ENCODE measurements around the gene SPATA46. TPM values are rescaled to one million over a fixed set of nuclear protein-coding genes. Genes with fewer than 3 reads are reported as not detected.

The SPATA46 gene
- total RNA-seq, 1 donor from 2014 or later: not detected

- peak; percentile 49 for ATAC-seq
- DNase-seq (ENCODE audit: low spot score): no peak
Measured at GRCh38 chr1:162391790-162392563, 15.3 kb upstream of the SPATA46 start.

- DNase-seq (ENCODE audit: low spot score) (no peak), ATAC-seq (no peak)
Measured at GRCh38 chr1:162390396-162391185, 13.9 kb upstream of the SPATA46 start.

- no peak for DNase-seq (ENCODE audit: low spot score)
- peak; percentile 8 for ATAC-seq
Measured at GRCh38 chr1:162389971-162390370, 13.3 kb upstream of the SPATA46 start.

- DNase-seq (ENCODE audit: low spot score): no peak
Measured at GRCh38 chr1:162389021-162389818, 12.6 kb upstream of the SPATA46 start.

GRCh38 chr1:162388615-162389014, 12.0 kb upstream of the SPATA46 start:
- ATAC-seq: peak; percentile 84

More at GRCh38 chr1:162389021-162389818, 12.6 kb upstream of the SPATA46 start:
- ATAC-seq: peak; percentile 11

GRCh38 chr1:162388083-162388594, 11.5 kb upstream of the SPATA46 start:
- peak; percentile 7 for ATAC-seq
- DNase-seq (ENCODE audit: low spot score): no peak

More at GRCh38 chr1:162388615-162389014, 12.0 kb upstream of the SPATA46 start:
- DNase-seq (ENCODE audit: low spot score): peak; percentile 89

- no peak for DNase-seq (ENCODE audit: low spot score)
Measured at GRCh38 chr1:162387226-162388082, 10.8 kb upstream of the SPATA46 start.

GRCh38 chr1:162386292-162387225, 9.9 kb upstream of the SPATA46 start:
- no peak for DNase-seq (ENCODE audit: low spot score)
- ATAC-seq: no peak

More at GRCh38 chr1:162387226-162388082, 10.8 kb upstream of the SPATA46 start:
- no peak for ATAC-seq

GRCh38 chr1:162385702-162386101, 9.0 kb upstream of the SPATA46 start:
- no peak for DNase-seq (ENCODE audit: low spot score)
- no peak for ATAC-seq

GRCh38 chr1:162385280-162385623, 8.6 kb upstream of the SPATA46 start:
- ATAC-seq (no peak), DNase-seq (ENCODE audit: low spot score) (no peak)

- DNase-seq (ENCODE audit: low spot score) (no peak), ATAC-seq (no peak)
Measured at GRCh38 chr1:162384601-162385279, 8.1 kb upstream of the SPATA46 start.

GRCh38 chr1:162384116-162384515, 7.5 kb upstream of the SPATA46 start:
- ATAC-seq (no peak), DNase-seq (ENCODE audit: low spot score) (no peak)

GRCh38 chr1:162383516-162383915, 6.9 kb upstream of the SPATA46 start:
- ATAC-seq (no peak), DNase-seq (ENCODE audit: low spot score) (no peak)

- DNase-seq (ENCODE audit: low spot score) (no peak), ATAC-seq (no peak)
Measured at GRCh38 chr1:162383091-162383490, 6.4 kb upstream of the SPATA46 start.

GRCh38 chr1:162381941-162382750, 5.5 kb upstream of the SPATA46 start:
- DNase-seq (ENCODE audit: low spot score): peak; percentile 40
- ATAC-seq: peak; percentile 2

- ATAC-seq: peak; percentile 7
- DNase-seq (ENCODE audit: low spot score): peak; percentile 39
Measured at GRCh38 chr1:162381383-162381782, 4.7 kb upstream of the SPATA46 start, which contains the start of gene C1orf226. Gene C1orf226, plus strand, starts transcription at chr1:162381728. Its CDS starts 174 bp downstream, at chr1:162381902.

Measured in left lobe of liver (tissue), 2 donors.